NCI-H2081 (cell line): ENCODE results near the gene CS.
A peak's percentile ranks its signal among the peaks of the same experiment; 100 is the strongest.
"Not testable (repeated sequence)": the region's sequence is repeated elsewhere in the genome, so short reads cannot be mapped to it uniquely, and the experiment has no call there.

ENCODE experiments used
- DNase-seq, 2 experiments: peaks; one replicate each; lab custom pipeline; 2025; lab: John Stamatoyannopoulos, UW

Gene CS

DNA sequence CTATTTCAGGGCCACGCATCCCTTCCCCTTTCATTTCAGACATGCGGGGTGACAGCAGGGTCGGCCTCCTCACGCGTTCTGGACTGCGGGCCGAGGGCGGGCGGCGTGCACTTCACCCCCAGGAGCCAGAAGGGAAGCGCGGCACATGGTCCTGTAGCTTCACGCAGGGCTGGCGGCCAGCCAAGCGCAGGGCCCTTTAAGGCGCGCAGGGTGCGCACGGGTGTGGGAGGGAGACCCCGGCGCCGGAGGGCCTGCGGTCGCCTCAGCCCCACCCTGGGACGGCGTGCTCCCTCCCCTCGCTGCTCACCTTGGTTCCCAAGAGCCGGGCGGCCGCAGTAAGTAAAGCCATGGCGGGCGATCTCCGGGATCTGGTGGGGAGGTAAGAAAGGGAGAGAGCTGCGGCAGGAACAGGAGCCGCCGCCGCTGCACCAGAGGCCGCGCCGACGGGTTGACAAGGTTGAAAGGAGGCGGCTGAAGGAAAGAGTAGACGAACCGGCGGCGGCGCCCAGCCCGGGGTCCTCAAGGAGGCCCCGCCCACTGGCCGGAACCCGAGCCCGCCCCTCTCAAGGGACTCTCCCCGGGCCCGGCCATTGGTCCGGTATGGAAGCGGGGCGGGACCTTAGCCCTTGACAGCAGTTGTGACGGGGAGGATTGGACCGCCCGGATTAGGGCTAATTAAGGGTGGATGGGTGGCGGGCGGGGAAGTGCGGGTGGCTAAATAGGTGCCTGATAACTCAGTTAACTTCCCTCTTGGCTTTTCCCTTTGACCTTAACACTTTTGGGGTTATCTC, at the start of gene CS:
CS (minus strand) TSS at position 478 of the 791 bp plus-strand sequence; CDS start at position 349, 129 bp downstream.
- DNase-seq, result peak; percentile 98 to 99

DNA sequence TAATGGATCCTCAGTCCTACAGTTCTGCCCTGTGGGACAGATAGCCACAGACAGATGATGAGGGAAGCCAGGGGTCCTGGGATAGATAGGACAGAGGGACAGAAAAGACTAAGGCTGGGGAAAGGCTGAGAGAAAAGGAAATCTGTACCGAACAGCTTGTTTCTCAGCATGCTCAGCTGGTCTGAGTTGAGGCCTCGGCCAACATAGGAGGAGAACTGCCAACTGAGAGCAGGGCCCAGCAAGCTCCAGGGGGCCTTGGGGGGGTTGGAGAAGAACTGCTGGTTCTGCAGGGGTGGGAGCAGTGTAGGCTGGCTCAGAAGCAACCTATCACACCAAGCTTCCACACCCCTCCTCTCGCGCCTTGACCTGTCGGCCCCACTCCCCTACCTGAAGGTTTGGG, 48.6 kb upstream of the CS start:
- no peak for DNase-seq

DNA sequence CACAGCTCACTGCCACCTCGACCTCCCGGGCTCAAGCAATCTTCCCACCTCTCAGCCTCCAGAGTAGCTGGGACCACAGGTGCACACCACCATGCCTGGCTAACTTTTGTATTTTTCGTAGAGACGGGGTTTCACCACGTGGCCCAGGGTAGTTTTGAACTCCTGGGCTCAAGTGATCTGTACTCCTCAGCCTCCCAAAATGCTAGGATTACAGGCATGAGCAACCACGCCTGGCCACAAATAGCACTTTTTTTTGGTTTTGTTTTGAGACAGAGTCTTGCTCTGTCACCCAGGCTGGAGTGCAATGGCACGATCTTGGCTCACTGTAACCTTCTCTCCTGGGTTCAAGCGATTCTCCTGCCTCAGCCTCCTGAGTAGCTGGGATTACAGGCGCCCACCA, 47.1 kb upstream of the CS start:
- DNase-seq, result not testable (repeated sequence)

DNA sequence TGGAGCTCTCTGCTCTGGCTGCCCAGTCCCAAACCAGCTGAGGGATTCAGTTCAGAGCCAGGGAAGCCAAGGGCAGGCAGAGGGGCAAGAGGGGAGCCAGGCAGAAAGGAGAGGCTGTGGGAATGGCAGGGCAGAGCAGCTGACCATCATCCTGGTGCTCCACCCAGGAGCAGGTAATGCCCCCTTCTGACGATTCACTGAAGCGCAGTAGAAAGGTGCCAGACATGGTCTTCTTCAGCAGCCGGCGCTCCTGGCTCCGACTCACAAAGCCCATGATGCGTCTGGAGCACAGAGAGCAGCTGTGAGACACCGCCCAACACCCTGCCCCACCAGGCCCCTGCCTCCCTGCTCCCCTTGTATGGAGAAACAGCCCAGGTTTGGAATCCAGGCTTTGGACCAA, 46.5 kb upstream of the CS start:
- no peak for DNase-seq

DNA sequence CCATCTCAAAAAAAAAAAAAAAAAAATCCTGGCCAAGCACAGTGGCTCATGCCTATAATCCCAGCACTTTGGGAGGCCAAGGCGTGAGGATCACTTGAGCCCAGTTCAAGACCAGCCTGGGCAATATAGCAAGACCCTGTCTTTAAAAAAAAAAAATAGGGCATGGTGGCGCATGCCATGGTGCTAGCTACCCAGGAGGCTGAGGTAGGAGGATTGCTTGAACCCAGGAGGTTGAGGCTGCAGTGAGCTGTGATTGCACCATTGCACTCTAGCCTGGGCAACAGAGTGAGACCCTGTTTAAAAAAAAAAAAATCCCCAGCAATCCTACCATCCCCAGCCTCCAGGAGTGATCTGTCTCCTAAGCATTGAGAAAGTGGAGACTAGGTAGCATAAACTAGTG, 42.2 kb upstream of the CS start:
- not testable (repeated sequence) for DNase-seq

DNA sequence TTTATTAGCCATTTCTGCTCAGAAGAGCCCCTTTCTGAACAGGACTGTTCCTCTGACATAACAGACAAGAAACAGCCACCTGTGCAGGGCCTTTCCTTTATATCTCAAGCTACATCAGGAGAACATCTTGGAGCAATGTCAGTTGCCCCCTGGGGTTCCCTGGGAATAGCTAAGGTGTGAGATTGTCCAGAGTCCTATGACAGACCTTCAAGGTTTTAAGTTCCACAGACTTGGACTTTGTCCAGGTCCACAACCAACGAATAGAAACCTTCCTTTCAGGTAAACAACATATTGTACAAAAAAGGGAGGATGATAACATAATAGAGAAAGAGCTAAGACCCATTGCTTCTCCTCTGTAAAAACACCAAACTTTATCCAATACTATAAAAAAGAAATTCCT, 41.5 kb upstream of the CS start:
- DNase-seq, result no peak

DNA sequence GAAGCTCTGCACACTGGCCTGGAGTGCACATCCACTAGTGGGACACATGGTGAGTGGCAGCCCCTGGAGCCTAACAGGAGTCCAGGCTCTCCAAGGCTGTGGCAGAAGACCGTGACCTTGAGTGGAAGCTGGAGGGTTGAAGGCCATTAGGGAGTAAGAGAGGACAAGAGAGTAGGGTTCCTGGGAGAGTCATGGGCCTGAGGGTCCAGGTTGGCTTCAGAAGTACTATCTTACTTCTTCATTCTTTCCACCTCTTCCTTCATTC, 39.0 kb upstream of the CS start:
- no peak for DNase-seq

DNA sequence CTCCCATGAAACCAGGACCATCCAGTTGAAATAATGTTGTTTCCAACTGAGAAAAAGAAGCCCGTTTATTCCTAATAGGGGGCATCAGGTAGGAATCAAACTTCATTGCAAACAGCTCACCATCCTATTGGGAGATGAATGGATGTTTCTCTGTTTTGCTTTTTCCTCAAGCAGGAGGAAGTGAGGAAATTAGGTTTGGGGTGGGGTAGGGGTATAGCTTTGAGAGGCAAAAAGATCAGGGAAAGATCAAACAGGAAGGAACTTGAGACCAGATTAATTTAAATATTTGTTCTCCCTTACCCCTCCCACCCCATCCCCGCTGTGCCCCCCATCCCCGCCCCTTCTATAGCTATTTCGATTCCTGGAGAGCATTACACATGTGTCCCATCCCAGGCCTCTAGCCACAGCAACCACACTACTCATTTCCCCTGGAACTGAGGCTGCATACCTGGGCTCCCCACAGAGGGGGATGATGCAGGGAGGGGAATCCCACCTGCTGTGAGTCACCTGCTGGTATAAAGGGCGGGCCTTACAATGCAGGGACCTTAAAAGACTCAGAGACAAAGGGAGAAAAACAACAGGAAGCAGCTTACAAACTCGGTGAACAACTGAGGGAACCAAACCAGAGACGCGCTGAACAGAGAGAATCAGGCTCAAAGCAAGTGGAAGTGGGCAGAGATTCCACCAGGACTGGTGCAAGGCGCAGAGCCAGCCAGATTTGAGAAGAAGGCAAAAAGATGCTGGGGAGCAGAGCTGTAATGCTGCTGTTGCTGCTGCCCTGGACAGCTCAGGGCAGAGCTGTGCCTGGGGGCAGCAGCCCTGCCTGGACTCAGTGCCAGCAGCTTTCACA, 38.4 kb upstream of the CS start, which contains the start of gene IL23A:
IL23A (plus strand) TSS at position 577 of the 850 bp plus-strand sequence; CDS start at position 738, 161 bp downstream.
- DNase-seq, result peak; percentile 45 to 47

DNA sequence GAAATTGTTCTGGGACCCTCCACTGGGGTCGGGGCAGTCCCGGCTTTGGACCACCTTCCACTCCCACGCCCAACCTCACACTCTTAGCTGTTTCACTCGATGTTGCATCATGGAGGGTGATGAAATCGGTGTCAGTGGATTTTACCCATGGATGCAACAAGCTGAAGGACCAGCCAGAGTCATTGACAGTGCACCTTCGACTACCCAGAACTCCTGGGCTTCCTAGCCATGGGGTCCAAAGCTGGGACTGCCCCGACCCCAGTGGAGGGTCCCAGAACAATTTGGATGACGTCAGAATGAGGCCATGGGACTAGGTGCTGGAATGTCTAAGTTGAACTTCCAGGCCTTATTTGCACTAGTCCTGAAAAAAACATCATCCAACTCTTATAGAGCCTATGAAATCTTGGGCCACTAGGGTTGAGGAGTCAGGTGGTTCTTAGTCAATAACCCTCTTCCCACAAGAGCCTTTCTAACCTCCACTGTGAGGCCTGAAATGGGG, 37.7 kb upstream of the CS start:
- no peak for DNase-seq

DNA sequence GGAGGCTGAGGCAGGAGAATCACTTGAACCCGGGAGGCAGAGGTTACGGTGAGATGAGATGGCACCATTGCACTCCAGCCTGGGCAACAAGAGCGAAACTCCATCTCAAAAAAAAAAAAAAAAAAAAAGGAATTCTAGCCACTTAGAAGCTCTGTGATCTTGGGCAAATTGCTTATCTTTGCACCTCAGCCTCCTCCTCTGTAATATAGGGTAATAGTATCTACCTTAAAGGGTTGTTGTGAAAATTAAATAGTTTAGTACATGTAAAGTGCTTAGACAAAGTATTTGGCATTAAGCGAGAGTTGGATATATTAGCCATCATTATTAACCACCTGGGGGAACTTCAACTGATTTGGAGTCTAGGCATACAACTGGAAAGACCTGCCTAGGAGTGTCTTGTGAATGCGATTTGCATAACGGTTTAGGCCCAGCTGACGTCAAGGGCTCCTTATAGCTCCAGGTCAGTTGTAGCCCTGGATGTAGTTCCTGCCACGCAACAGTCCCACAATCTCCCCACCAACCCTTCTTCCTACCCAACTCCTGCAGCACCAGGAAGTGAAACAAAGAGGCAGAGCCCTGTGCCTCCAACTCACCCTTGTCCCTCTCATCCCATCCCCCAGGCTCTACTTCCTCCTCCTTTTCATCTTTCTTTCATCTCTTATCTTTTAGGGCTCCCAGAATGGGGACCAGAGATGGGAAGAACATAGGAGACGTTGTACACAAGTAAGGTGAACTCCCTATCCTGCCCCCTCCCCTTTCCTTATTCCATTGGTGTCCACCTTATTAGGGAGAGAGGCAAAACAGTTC, 36.4 kb upstream of the CS start:
- DNase-seq, result no peak

DNA sequence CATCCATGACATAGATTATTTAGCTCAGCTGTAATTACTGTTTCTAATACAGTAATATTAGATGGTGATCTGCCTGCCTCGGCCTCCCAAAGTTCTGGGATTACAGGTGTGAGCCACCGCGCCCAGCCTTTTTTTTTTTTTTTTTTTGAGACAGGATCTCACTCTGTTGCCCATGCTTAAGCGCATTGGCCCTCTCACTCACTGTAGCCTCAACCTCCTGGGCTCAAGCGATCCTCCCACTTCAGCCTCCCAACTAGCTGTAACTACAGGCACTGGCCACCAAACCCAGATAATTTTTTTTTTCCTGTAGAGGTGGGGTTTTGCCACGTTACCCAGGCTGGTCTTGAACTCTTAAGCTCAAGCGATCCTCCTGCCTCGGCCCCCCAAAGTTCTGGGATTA, 35.4 kb upstream of the CS start:
- not testable (repeated sequence) for DNase-seq

DNA sequence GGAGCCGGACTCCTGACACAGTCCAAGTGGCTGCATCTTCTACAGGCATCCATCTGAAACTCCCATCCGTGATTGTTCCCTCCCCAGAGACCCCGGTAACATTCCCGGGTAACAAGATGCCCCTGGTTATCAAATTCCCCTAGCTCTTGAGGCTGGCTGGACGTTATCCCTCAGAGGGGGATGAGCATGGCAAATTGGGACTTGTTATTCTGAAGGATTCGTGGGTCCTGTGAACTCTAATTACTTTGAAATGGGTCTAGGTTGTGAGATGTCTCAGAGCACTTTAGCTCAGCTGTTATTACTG, 34.3 kb upstream of the CS start:
- no peak for DNase-seq

DNA sequence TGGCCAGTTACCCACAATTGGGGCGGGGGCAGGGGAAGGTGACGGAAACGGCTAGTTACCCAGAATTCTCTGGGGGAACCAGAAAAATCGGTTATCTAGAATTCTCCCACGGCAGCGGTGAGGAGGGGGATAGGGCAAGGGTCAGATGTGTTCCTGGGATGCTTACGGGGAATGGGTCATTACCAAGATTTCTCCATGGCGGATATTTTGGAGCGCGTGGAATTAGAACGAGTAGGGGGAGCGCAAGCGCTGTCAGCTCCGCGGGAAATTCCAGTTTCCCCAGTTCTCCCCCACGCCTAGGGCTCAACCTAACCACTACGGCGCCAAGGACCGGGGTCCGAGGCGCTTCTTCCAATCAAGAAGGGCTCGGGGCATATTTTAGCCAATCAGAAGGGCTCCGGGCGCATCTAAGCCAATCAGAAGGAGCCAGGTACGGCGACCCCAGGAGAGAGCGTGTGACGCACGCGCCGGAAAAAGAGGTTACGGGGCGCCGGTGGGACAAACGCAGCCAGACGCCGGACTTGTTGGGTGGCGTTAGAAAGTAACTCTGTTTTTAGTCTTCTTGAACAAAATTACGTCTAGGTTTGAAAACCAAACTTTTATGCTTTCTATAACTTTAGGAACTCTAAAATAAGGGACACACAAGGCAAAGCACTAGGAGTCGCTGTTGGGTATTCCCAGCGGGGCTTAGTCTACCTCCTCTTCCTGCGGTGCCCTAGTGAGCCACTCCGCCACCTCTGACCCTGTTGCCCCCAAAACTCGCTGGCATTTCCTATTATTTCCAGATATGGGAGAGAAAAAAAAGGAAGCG, 33.8 kb upstream of the CS start, which contains the start of gene PAN2:
PAN2 (minus strand) TSS at position 322 of the 811 bp plus-strand sequence. CDS start 906 bp downstream, outside the sequence.
- DNase-seq, result peak; percentile 97 to 99

DNA sequence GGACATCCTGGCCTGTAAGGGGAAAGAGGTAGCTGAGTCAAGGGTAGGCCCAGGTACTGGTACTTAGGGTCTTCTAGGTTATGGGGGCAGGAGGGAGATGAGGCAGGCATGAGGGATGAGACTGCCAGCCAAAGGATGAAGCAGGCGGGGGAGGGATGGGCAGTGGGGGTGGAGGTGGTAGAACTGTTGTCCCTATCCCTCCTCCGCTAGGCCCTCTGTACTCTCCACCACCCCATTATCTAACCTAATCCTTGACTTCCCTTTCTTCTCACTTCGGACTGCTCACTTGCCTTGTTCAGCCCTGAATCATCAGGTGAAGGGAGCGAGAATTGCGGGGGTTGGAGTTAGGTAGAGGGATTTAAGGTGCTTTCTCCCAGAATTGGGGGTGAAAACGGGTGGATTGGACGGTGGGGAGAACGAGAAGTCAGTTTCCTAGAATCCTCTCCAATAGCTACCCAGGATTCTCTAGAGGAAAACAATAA, 33.1 kb upstream of the CS start:
- no peak for DNase-seq

DNA sequence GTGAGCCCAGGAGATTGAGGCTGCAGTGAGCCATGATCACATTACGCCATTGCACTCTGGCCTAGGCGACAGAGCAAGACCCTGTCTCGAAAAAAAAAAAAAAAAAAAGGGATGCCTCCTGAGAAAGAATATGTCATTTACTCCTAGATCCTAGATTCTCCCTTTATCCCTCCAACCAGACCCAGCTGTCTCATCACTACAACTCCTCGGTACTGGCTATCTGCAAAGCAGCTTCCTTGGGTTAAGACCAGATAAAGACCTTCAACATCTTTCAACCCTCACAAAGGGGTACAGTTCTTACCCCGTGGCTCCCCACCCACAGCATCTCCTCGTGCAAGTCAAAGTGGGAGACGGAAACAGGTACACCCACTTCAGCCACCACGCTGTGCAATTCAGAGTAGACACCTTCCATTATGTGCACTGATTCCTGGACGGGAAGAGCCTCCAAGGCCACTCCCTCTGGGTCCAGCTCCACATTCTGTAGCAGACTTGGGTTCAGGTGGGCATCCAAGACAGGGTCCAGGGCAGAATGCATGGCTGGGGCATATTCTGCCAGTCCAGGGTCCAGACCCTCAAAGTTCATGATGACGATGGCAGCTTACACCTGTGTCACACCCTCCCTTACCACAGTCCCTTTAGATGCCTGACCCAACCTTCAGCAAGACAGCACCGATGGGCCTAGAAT, 32.5 kb upstream of the CS start:
- DNase-seq, result no peak

DNA sequence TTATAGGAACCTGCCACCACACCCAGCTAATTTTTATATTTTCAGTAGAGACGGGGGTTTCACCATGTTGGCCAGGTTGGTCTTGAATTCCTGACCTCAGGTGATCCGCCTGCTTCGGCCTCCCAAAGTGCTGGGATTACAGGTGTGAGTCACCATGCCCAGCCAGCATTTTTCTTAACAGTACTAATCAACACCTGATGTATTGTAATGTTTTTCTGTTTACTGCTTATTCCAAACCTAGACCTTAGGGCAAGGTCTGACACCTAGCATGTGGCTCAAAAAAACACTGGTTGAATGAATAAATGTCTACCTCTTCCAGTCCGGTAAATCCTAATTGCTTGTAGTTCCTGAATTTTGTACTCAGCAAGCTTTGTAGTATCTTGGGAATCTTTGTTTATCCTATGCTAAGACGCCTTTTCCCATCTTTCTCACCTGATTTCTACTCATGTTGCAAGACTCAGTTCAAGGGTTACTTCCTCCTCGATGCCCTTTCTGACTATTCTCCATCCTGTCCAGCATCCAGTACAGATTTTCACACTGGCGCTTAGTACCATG, 30.9 kb upstream of the CS start:
- DNase-seq, result no peak

DNA sequence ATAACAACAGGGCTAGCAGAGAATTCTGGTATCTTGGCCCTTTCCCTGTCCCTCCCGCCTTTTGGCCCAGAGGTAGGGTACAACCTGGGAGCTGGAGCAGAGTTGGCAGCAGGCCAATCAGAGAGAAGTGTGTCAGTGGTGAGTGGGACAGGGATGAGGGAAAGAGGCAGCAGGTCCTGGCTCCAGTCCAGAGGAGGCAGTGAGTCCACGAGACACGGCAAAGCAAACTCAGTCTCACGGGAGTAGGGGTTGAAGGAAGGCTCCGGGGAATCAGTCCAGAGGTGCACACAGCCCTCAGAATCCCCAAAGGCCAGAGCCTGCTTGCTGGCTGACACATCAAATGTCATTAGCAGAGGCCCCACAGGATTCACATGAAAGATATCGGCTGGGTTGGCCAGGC, 26.4 kb upstream of the CS start:
- DNase-seq, result peak in 1 of 2 experiments; percentile 8

DNA sequence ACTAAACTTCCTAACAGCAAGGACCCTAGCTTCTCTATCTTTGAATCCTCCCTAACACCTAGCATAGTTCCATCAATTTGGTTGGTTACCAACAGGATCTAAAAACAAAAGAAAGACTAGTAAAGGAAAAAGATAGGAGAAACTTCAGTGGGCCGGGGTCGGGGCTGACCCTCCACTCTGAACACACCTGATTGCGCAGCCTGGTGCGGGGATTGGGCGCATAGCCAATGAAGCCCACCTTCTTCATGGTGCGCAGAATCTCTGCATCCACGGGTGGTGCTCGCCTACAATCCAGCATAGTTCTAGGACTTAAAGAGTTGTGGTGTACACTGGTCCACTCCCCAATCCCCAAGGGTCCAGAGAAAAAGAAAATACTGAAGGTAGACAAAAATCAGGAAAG, 26.0 kb upstream of the CS start:
- DNase-seq, result no peak

DNA sequence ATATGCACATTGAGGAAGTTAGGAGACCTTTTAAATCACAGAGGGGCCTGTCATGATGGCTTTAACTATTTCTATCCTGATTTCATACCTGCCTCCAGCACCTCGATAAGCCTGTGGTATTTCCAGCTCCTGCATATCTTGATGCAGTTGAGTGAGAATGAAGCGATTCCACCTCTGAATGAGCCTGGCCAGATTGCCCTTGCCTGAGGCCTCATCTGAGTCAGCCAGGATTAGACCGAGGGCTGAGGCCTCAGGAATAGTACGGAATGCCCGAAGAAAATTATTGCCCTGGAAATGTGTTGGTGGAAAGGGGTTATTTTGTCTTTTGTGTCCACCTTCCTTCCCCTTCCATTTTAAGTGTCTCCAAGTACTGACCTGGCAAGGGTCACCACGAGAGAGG, 24.1 kb upstream of the CS start:
- DNase-seq, result no peak

DNA sequence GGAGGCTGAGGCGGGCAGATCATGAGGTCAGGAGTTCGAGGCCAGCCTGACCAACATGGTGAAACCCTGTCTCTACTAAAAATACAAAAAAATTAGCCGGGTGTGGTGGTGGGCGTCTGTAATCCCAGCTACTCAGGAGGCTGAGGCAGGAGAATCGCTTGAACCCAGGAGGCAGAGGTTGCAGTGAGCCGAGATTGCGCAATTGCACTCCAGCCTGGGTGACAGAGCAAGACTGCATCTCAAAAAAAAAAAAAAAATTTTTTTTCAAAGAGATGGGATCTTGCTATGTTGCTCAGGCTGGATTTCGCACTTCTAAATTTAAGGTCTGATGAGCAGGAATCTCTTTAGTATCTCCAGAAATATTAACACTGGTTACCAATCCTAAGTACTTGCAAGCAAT, 21.5 kb upstream of the CS start:
- DNase-seq, result not testable (repeated sequence)
